ENCODE results near the gene CTSD.
A peak's percentile ranks its signal among the peaks of the same experiment; 100 is the strongest.

Gene CTSD

GRCh38 chr11:1779806-1780699, 16.3 kb upstream of the CTSD start:
- Histone ChIP-seq H4K8ac (ENCODE audit: low read depth, low read length) (no peak overlapping the region), H3K79me1 (ENCODE audit: low read depth, low read length) (peaks cover 4% of the 10 kb centered on the region)
- no CpG with 5 or more reads among the region's 34 CpGs for WGBS, 2 donors (ENCODE audit: extremely low coverage in 2 of 2, insufficient read length in 2 of 2, insufficient replicate concordance in 1 of 2)

DNA sequence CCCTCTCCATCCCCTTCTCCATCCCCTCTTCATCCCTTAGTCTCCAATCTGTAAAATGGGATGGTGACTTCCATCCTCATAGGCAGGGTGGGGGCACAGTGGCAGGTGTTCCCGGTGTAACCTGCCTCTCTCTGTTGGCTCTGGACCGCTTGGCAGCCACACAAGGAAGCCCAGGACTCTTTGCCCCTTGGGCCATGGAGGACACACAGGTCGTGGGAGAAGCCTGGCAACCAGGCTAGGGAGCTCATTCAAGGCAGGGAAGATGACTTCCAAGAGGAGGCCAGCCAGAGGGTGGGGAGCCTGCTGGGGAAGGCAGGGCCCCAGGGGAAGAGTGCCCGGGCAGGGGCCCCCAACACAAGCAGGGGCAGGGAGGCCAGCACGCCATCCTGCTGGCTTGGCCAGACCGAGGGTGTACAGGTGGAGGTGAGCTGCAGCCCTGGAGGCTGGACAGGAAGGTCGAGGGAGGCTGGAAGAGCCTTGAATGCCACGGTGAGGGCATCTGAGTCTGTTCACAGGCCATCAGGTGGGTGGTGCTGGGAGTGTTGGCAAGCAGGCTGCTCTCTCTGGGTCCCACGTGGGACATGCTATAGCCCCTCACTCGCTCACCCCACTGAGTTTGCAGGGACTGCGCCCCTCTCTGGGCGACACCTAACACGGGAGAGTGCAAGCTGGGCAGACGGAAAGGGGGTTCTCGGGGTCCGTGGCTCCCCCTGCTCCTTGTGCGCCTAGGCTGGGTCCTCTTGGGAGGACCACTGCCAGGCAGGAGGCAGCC, 15.5 kb upstream of the CTSD start:
- H3K9ac ChIP-seq (ENCODE audit: low read depth, low read length, poor library complexity) = peak overlapping the region; percentile 60
- H3K4me1 ChIP-seq (ENCODE audit: control insufficient read depth in 2 of 2, insufficient read depth in 1 of 2, low read depth in 1 of 2, low read length in 2 of 2) = peaks cover 0 to 8% of the 10 kb centered on the region in 2 donors
- peaks cover 2 to 5% of the 10 kb centered on the region in 2 donors for H3K9me3 ChIP-seq (replicated peaks in 1 of 2; ENCODE audit: control insufficient read depth in 2 of 2, insufficient read depth in 1 of 2, low read depth in 1 of 2, low read length in 2 of 2)
- H2BK5ac ChIP-seq (ENCODE audit: low read length) = peak overlapping the region; percentile 32
- peaks cover 0 to 43% (median 0%) of the 10 kb centered on the region in 3 experiments for H3K27me3 ChIP-seq (ENCODE audit: control insufficient read depth in 3 of 3, insufficient read depth in 3 of 3, low read depth in 1 of 3, low read length in 3 of 3)
- no peak for DNase-seq (ENCODE audit: low spot score)
- peak overlapping the region in 1 of 2 donors; percentile 29 for H3K4me3 ChIP-seq (ENCODE audit: low read length in 2 of 2)
- no peak overlapping the region for H3K27ac ChIP-seq (replicated peaks; ENCODE audit: low read length)
- H2BK15ac ChIP-seq (ENCODE audit: low read length) = peak overlapping the region; percentile 64
- peak overlapping the region; percentile 82 for H2BK120ac ChIP-seq (ENCODE audit: low read depth, low read length)
- peak overlapping the region; percentile 80 for H3K18ac ChIP-seq (ENCODE audit: low read length)
- H4K8ac ChIP-seq (ENCODE audit: low read depth, low read length) = no peak overlapping the region
- peaks cover 4% of the 10 kb centered on the region for H3K79me1 ChIP-seq (ENCODE audit: low read depth, low read length)
- H2AK5ac ChIP-seq (ENCODE audit: low read depth, low read length) = peak overlapping the region; percentile 90
- H2BK12ac ChIP-seq (ENCODE audit: low read length) = peak overlapping the region; percentile 58
- H2AFZ ChIP-seq (ENCODE audit: low read length) = no peak overlapping the region
- no CpG with 5 or more reads among the region's 17 CpGs for WGBS, 2 donors (ENCODE audit: extremely low coverage in 2 of 2, insufficient read length in 2 of 2, insufficient replicate concordance in 1 of 2)
- H4K91ac ChIP-seq (ENCODE audit: low read depth, low read length, poor library complexity) = no peak overlapping the region
- peak overlapping the region; percentile 94 for H3K23ac ChIP-seq (ENCODE audit: low read depth, low read length, poor library complexity)
- H3K4me2 ChIP-seq (ENCODE audit: insufficient read depth, low read length, poor library complexity, severe bottlenecking) = no peak overlapping the region
- no peaks in the 10 kb centered on the region for H3K36me3 ChIP-seq (replicated peaks in 1 of 2; ENCODE audit: control insufficient read depth in 2 of 2, insufficient read depth in 2 of 2, low read length in 2 of 2)
- H3K4ac ChIP-seq (ENCODE audit: low read length) = peak overlapping the region; percentile 90
- peak overlapping the region; percentile 3 for H3K14ac ChIP-seq (ENCODE audit: low read length)

More at GRCh38 chr11:1779806-1780699, 16.3 kb upstream of the CTSD start:
- peak overlapping the region; percentile 84 for H2BK12ac ChIP-seq (ENCODE audit: low read length)
- H3K27ac ChIP-seq (replicated peaks; ENCODE audit: low read length) = no peak overlapping the region
- H3K9ac ChIP-seq (ENCODE audit: low read depth, low read length, poor library complexity) = peak overlapping the region; percentile 60
- H2BK120ac ChIP-seq (ENCODE audit: low read depth, low read length) = no peak overlapping the region
- no peak overlapping the region for H3K4me2 ChIP-seq (ENCODE audit: insufficient read depth, low read length, poor library complexity, severe bottlenecking)
- H3K27me3 ChIP-seq (ENCODE audit: control insufficient read depth in 3 of 3, insufficient read depth in 3 of 3, low read depth in 1 of 3, low read length in 3 of 3) = peaks cover 0 to 51% (median 0%) of the 10 kb centered on the region in 3 experiments
- peak overlapping the region; percentile 83 for H3K18ac ChIP-seq (ENCODE audit: low read length)
- H3K14ac ChIP-seq (ENCODE audit: low read length) = peak overlapping the region; percentile 56
- H3K4ac ChIP-seq (ENCODE audit: low read length) = peak overlapping the region; percentile 66
- peaks cover 0 to 5% of the 10 kb centered on the region in 2 donors for H3K9me3 ChIP-seq (replicated peaks in 1 of 2; ENCODE audit: control insufficient read depth in 2 of 2, insufficient read depth in 1 of 2, low read depth in 1 of 2, low read length in 2 of 2)
- no peaks in the 10 kb centered on the region for H3K36me3 ChIP-seq (replicated peaks in 1 of 2; ENCODE audit: control insufficient read depth in 2 of 2, insufficient read depth in 2 of 2, low read length in 2 of 2)
- H3K23ac ChIP-seq (ENCODE audit: low read depth, low read length, poor library complexity) = peak overlapping the region; percentile 43
- peak overlapping the region; percentile 90 for H2AK5ac ChIP-seq (ENCODE audit: low read depth, low read length)
- peak overlapping the region; percentile 99 for H2BK15ac ChIP-seq (ENCODE audit: low read length)
- H4K91ac ChIP-seq (ENCODE audit: low read depth, low read length, poor library complexity) = no peak overlapping the region
- no peak overlapping the region for H3K4me3 ChIP-seq (ENCODE audit: low read length in 2 of 2)
- no peak for DNase-seq (ENCODE audit: low spot score)
- peaks cover 0 to 8% of the 10 kb centered on the region in 2 donors for H3K4me1 ChIP-seq (ENCODE audit: control insufficient read depth in 2 of 2, insufficient read depth in 1 of 2, low read depth in 1 of 2, low read length in 2 of 2)
- H2AFZ ChIP-seq (ENCODE audit: low read length) = no peak overlapping the region
- peak overlapping the region; percentile 75 for H2BK5ac ChIP-seq (ENCODE audit: low read length)

DNA sequence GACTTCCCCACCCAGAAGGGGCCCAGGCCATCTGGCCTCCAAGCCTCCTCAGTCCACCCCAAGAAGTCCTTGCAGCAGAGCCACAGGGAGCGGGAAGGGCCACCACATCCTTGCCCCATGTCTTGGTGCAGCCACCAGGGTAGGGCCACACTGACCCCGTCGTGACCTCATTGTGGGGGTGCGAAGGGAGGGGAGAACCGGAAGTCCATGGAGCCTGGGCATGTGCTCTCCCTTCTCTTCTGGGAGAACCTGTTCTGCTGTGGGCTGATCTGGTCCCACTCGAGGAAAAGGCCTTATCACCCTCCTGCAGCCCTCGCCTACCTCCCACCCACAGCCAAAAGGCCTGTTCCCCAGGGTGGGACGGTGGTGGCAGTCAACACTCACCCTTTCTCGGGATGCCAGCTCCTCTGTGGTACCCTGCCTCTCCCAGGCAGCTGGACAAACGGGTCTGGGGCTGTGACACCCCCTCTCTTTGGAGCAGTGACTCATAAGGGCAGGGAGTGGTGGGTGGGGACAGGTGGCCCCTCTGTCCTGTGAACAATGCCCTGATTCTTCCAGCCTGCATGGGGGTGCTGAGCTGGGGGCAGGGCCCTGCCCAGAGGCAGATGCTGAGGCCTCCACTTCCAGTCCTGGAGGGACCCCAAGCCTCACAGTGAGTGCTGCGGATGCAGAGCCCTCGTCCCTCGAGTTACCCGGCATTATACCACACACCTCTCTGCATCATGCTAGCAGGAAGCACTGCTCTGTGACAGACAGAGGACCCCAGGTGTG, 14.6 kb upstream of the CTSD start:
- Histone ChIP-seq H2BK15ac (ENCODE audit: low read length) (peak overlapping the region; percentile 94), H3K79me1 (ENCODE audit: low read depth, low read length) (peaks cover 4% of the 10 kb centered on the region), H3K4me2 (ENCODE audit: insufficient read depth, low read length, poor library complexity, severe bottlenecking) (no peak overlapping the region), H2BK12ac (ENCODE audit: low read length) (peak overlapping the region; percentile 58), H2BK120ac (ENCODE audit: low read depth, low read length) (peak overlapping the region; percentile 17), H3K36me3 (replicated peaks in 1 of 2; ENCODE audit: control insufficient read depth in 2 of 2, insufficient read depth in 2 of 2, low read length in 2 of 2) (no peaks in the 10 kb centered on the region), H4K8ac (ENCODE audit: low read depth, low read length) (no peak overlapping the region), H3K9me3 (replicated peaks in 1 of 2; ENCODE audit: control insufficient read depth in 2 of 2, insufficient read depth in 1 of 2, low read depth in 1 of 2, low read length in 2 of 2) (peaks cover 3 to 5% of the 10 kb centered on the region in 2 donors), H2BK5ac (ENCODE audit: low read length) (peak overlapping the region; percentile 48), H3K14ac (ENCODE audit: low read length) (no peak overlapping the region), H3K9ac (ENCODE audit: low read depth, low read length, poor library complexity) (peak overlapping the region; percentile 77), H3K18ac (ENCODE audit: low read length) (peak overlapping the region; percentile 83), H4K91ac (ENCODE audit: low read depth, low read length, poor library complexity) (no peak overlapping the region), H2AK5ac (ENCODE audit: low read depth, low read length) (peak overlapping the region; percentile 20), H2AFZ (ENCODE audit: low read length) (no peak overlapping the region), H3K4ac (ENCODE audit: low read length) (no peak overlapping the region), H3K27me3 (ENCODE audit: control insufficient read depth in 3 of 3, insufficient read depth in 3 of 3, low read depth in 1 of 3, low read length in 3 of 3) (peaks cover 0 to 38% (median 0%) of the 10 kb centered on the region in 3 experiments), H3K27ac (replicated peaks; ENCODE audit: low read length) (no peak overlapping the region), H3K4me1 (ENCODE audit: control insufficient read depth in 2 of 2, insufficient read depth in 1 of 2, low read depth in 1 of 2, low read length in 2 of 2) (peaks cover 1 to 10% of the 10 kb centered on the region in 2 donors), H3K4me3 (ENCODE audit: low read length in 2 of 2) (no peak overlapping the region), H3K23ac (ENCODE audit: low read depth, low read length, poor library complexity) (peak overlapping the region; percentile 94)
- no CpG with 5 or more reads among the region's 14 CpGs for WGBS, 2 donors (ENCODE audit: extremely low coverage in 2 of 2, insufficient read length in 2 of 2, insufficient replicate concordance in 1 of 2)
- no peak for DNase-seq (ENCODE audit: low spot score)
